ENCODE results near the gene RBM20. TPM values are rescaled to one million over a fixed set of nuclear protein-coding genes. Genes with fewer than 3 reads are reported as not detected.

Gene RBM20
- total RNA-seq, 6 experiments from 2014 or later = 0.04 to 0.29 (median 0.06) TPM

GRCh38 chr10:110691139-110691538, 47.0 kb downstream of the RBM20 start:
- no peaks in the 10 kb centered on the region for H3K4me1 ChIP-seq
- H3K27ac ChIP-seq = no peak overlapping the region
- intact Hi-C loops (cut with DNase I) = no loop called here
- DNase-seq = no peak
- no peaks in the 10 kb centered on the region for H3K36me3 ChIP-seq
- TF ChIP-seq POLR2A (IDR thresholded peaks at IDR 0.05) = no peak
- TF ChIP-seq, protein P1, sequence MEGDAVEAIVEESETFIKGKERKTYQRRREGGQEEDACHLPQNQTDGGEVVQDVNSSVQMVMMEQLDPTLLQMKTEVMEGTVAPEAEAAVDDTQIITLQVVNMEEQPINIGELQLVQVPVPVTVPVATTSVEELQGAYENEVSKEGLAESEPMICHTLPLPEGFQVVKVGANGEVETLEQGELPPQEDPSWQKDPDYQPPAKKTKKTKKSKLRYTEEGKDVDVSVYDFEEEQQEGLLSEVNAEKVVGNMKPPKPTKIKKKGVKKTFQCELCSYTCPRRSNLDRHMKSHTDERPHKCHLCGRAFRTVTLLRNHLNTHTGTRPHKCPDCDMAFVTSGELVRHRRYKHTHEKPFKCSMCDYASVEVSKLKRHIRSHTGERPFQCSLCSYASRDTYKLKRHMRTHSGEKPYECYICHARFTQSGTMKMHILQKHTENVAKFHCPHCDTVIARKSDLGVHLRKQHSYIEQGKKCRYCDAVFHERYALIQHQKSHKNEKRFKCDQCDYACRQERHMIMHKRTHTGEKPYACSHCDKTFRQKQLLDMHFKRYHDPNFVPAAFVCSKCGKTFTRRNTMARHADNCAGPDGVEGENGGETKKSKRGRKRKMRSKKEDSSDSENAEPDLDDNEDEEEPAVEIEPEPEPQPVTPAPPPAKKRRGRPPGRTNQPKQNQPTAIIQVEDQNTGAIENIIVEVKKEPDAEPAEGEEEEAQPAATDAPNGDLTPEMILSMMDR (IDR thresholded peaks at IDR 0.05) = no peak
- H3K4me3 ChIP-seq = no peak overlapping the region
- H3K27me3 ChIP-seq = no peaks in the 10 kb centered on the region
- no peaks in the 10 kb centered on the region for H3K9me3 ChIP-seq
- no peak for ATAC-seq
- 17% methylated on average over 1 of the region's 2 CpGs for WGBS (ENCODE audit: insufficient coverage, low coverage, low lambda C conversion rate, missing lambda C conversion rate)

DNA sequence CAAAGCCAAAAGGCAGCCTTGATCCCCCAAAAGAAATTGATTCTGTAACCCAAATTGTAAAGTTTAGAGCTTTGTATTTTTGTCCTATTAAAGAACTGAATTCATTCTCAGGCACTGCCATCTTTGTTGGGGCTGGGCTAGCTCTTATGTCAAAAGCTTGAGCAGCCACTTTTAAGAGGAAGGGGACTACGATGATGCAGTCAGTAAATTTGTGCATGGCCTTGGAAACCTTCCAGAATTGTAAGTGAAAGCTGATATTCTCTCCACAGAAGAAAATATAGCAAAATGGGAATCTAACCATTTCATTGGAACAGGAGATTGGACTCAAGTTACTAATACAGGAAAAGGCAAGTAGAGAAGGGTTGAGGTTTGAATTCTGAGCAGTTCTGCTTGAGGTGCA, 50.1 kb downstream of the RBM20 start:
- Histone ChIP-seq H3K4me1 (no peaks in the 10 kb centered on the region), H3K27ac (no peak overlapping the region), H3K4me3 (no peak overlapping the region), H3K9me3 (no peaks in the 10 kb centered on the region), H3K27me3 (no peaks in the 10 kb centered on the region), H3K36me3 (no peaks in the 10 kb centered on the region)
- 75% methylated on average over 1 of the region's 1 CpG for whole genome bisulfite sequencing (ENCODE audit: insufficient coverage, low coverage, low lambda C conversion rate, missing lambda C conversion rate)
- DNase-seq (no peak), ATAC-seq (no peak)
- TF ChIP-seq, protein P1 (IDR thresholded peaks at IDR 0.05) = no peak
- no peak for TF ChIP-seq POLR2A (IDR thresholded peaks at IDR 0.05)
- intact Hi-C loops (cut with DNase I) = no loop called here

GRCh38 chr10:110694820-110695538, 50.8 kb downstream of the RBM20 start:
- DNase-seq (no peak), ATAC-seq (no peak)
- no peak overlapping the region for H3K4me3 ChIP-seq
- no peak for TF ChIP-seq POLR2A (IDR thresholded peaks at IDR 0.05)
- H3K27ac ChIP-seq = no peak overlapping the region
- H3K9me3 ChIP-seq = no peaks in the 10 kb centered on the region
- H3K36me3 ChIP-seq = no peaks in the 10 kb centered on the region
- H3K4me1 ChIP-seq = no peaks in the 10 kb centered on the region
- no peaks in the 10 kb centered on the region for H3K27me3 ChIP-seq
- intact Hi-C loops (cut with DNase I) = no loop called here
- 72% methylated on average over 4 of the region's 5 CpGs for WGBS (ENCODE audit: insufficient coverage, low coverage, low lambda C conversion rate, missing lambda C conversion rate)

DNA sequence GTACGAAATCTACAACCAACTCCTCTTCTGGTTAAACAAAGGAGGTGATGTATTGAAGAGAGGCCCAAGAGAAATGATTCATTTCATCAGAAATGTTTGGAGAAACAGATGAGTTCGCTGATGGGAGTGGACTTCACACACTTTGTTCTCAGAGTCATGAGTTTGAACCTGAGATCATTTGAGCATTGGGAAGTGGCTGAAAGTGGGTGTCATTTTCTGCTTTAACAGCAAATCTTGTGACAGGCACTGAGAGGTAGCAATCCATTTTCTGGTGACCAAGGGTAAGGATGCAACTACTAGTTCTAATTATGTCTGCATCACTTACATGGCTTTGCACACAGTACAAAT, 51.4 kb downstream of the RBM20 start:
- H3K27me3 ChIP-seq = no peaks in the 10 kb centered on the region
- no peak overlapping the region for H3K27ac ChIP-seq
- WGBS (ENCODE audit: insufficient coverage, low coverage, low lambda C conversion rate, missing lambda C conversion rate) = 73% methylated on average over 2 of the region's 2 CpGs
- no peak overlapping the region for H3K4me3 ChIP-seq
- no peaks in the 10 kb centered on the region for H3K9me3 ChIP-seq
- no peak for DNase-seq
- no peak for ATAC-seq
- H3K36me3 ChIP-seq = no peaks in the 10 kb centered on the region
- no peaks in the 10 kb centered on the region for H3K4me1 ChIP-seq
- intact Hi-C loops (cut with DNase I) = no loop called here
- TF ChIP-seq, protein P1 (IDR thresholded peaks at IDR 0.05) = no peak
- no peak for TF ChIP-seq POLR2A (IDR thresholded peaks at IDR 0.05)

GRCh38 chr10:110696436-110696835, 52.3 kb downstream of the RBM20 start:
- no peaks in the 10 kb centered on the region for H3K27me3 ChIP-seq
- no peak overlapping the region for H3K27ac ChIP-seq
- WGBS (ENCODE audit: insufficient coverage, low coverage, low lambda C conversion rate, missing lambda C conversion rate) = 51% methylated on average over 3 of the region's 4 CpGs
- ATAC-seq (no peak), DNase-seq (no peak)
- H3K9me3 ChIP-seq = no peaks in the 10 kb centered on the region
- no peaks in the 10 kb centered on the region for H3K4me1 ChIP-seq
- intact Hi-C loops (cut with DNase I) = no loop called here
- TF ChIP-seq, protein P1 (IDR thresholded peaks at IDR 0.05) = no peak
- no peak for TF ChIP-seq POLR2A (IDR thresholded peaks at IDR 0.05)
- no peak overlapping the region for H3K4me3 ChIP-seq
- no peaks in the 10 kb centered on the region for H3K36me3 ChIP-seq
